DMS 273 (cell line): ENCODE results near the gene TTLL11.

ENCODE experiments used
- DNase-seq: peaks from one replicate; lab custom pipeline; 2025; ENCODE audit not compliant: unreplicated experiment; lab: John Stamatoyannopoulos, UW

Gene TTLL11

GRCh38 chr9:121946465-121946864 lies 146.6 kb downstream of the TTLL11 start:
- DNase-seq, result no peak

GRCh38 chr9:121945849-121946248 lies 147.3 kb downstream of the TTLL11 start:
- DNase-seq, result no peak

GRCh38 chr9:121945281-121945680 lies 147.8 kb downstream of the TTLL11 start:
- no peak for DNase-seq

GRCh38 chr9:121944711-121945191 lies 148.4 kb downstream of the TTLL11 start:
- DNase-seq, result no peak

GRCh38 chr9:121943463-121943862 lies 149.6 kb downstream of the TTLL11 start:
- no peak for DNase-seq

GRCh38 chr9:121942866-121943382 lies 150.2 kb downstream of the TTLL11 start:
- no peak for DNase-seq

GRCh38 chr9:121942313-121942712 lies 150.8 kb downstream of the TTLL11 start:
- DNase-seq, result no peak

- DNase-seq, result no peak
These were observed 153.5 kb downstream of the TTLL11 start for GRCh38 chr9:121939643-121940042.

- DNase-seq, result no peak
These were observed 154.5 kb downstream of the TTLL11 start for GRCh38 chr9:121938621-121939020.

- DNase-seq, result no peak
These were observed 155.9 kb downstream of the TTLL11 start for GRCh38 chr9:121937240-121937639.

- no peak for DNase-seq
These were observed 157.4 kb downstream of the TTLL11 start for GRCh38 chr9:121935739-121936138.

GRCh38 chr9:121930956-121931355 lies 162.2 kb downstream of the TTLL11 start:
- no peak for DNase-seq

GRCh38 chr9:121929893-121930875 lies 162.9 kb downstream of the TTLL11 start:
- DNase-seq, result peak; percentile 37

- peak; percentile 7 for DNase-seq
These were observed 165.5 kb downstream of the TTLL11 start for GRCh38 chr9:121927636-121928035.

GRCh38 chr9:121927081-121927480 lies 166.0 kb downstream of the TTLL11 start:
- no peak for DNase-seq

GRCh38 chr9:121926351-121926801 lies 166.7 kb downstream of the TTLL11 start:
- DNase-seq, result no peak

- no peak for DNase-seq
These were observed 167.2 kb downstream of the TTLL11 start for GRCh38 chr9:121925935-121926334.

- peak; percentile 3 for DNase-seq
These were observed 168.4 kb downstream of the TTLL11 start for GRCh38 chr9:121924700-121925099.

- peak; percentile 56 for DNase-seq
These were observed 171.7 kb downstream of the TTLL11 start for GRCh38 chr9:121921444-121921843.

GRCh38 chr9:121917375-121918335 lies 175.5 kb downstream of the TTLL11 start:
- DNase-seq, result no peak

GRCh38 chr9:121915304-121915625 lies 177.8 kb downstream of the TTLL11 start:
- no peak for DNase-seq
